Duodenal mucosa (tissue), 2 donors: Measurements from ENCODE around the gene PTPN1.

Experiments
- H3K27ac ChIP-seq: one replicate; pipeline ENCODE4 v1.7.0; 2013; ENCODE audit warnings: low read depth, low read length
- H3K27me3 ChIP-seq, 2 donors: one replicate each; pipeline ENCODE4 v1.7.0; 2013; ENCODE audit warnings: low read length in 2 of 2, control low read depth in 1 of 2; ENCODE audit not compliant: insufficient read depth in 2 of 2, control insufficient read depth in 1 of 2
- H3K36me3 ChIP-seq, 2 donors: one replicate each; pipeline ENCODE4 v1.7.0; 2013; ENCODE audit warnings: low read length in 2 of 2, control low read depth in 1 of 2; ENCODE audit not compliant: insufficient read depth in 2 of 2, control insufficient read depth in 1 of 2
- H3K4me1 ChIP-seq, 2 donors: one replicate each; pipeline ENCODE4 v1.7.0; 2013; ENCODE audit warnings: low read length in 2 of 2, control low read depth in 1 of 2; ENCODE audit not compliant: insufficient read depth in 2 of 2, control insufficient read depth in 1 of 2
- H3K4me3 ChIP-seq, 2 donors: one replicate each; pipeline ENCODE4 v1.7.0; 2013; ENCODE audit warnings: low read length in 2 of 2, low read depth in 1 of 2
- H3K9ac ChIP-seq, 2 donors: one replicate each; pipeline ENCODE4 v1.7.0; 2013; ENCODE audit warnings: low read length in 2 of 2, low read depth in 1 of 2
- H3K9me3 ChIP-seq, 2 donors: one replicate each; pipeline ENCODE4 v1.7.0; 2013; ENCODE audit warnings: low read length in 2 of 2, control low read depth in 1 of 2; ENCODE audit not compliant: control insufficient read depth in 1 of 2

Gene PTPN1

GRCh38 chr20:50621068-50621665 lies 111.0 kb downstream of the PTPN1 start:
- no peak overlapping the region for H3K9ac ChIP-seq
- H3K27ac ChIP-seq = no peak overlapping the region
- no peaks in the 10 kb centered on the region for H3K4me1 ChIP-seq
- peaks cover 5 to 7% of the 10 kb centered on the region in 2 donors for H3K9me3 ChIP-seq
- H3K36me3 ChIP-seq = no peaks in the 10 kb centered on the region
- no peaks in the 10 kb centered on the region for H3K27me3 ChIP-seq
- no peak overlapping the region for H3K4me3 ChIP-seq

- Histone ChIP-seq H3K9me3 (peaks cover 5 to 7% of the 10 kb centered on the region in 2 donors), H3K27ac (no peak overlapping the region)
Measured at GRCh38 chr20:50624351-50625016, 114.3 kb downstream of the PTPN1 start.

GRCh38 chr20:50625986-50626677 lies 115.9 kb downstream of the PTPN1 start:
- Histone ChIP-seq H3K9ac (no peak overlapping the region), H3K27ac (no peak overlapping the region), H3K36me3 (no peaks in the 10 kb centered on the region), H3K9me3 (peaks cover 2 to 5% of the 10 kb centered on the region in 2 donors), H3K27me3 (no peaks in the 10 kb centered on the region), H3K4me3 (no peak overlapping the region), H3K4me1 (no peaks in the 10 kb centered on the region)

More at GRCh38 chr20:50624351-50625016, 114.3 kb downstream of the PTPN1 start:
- Histone ChIP-seq H3K9ac (no peak overlapping the region), H3K4me3 (no peak overlapping the region), H3K27me3 (no peaks in the 10 kb centered on the region), H3K36me3 (no peaks in the 10 kb centered on the region), H3K4me1 (no peaks in the 10 kb centered on the region)

- Histone ChIP-seq H3K27me3 (no peaks in the 10 kb centered on the region), H3K9me3 (no peaks in the 10 kb centered on the region), H3K4me1 (no peaks in the 10 kb centered on the region), H3K27ac (no peak overlapping the region), H3K36me3 (no peaks in the 10 kb centered on the region), H3K9ac (no peak overlapping the region), H3K4me3 (no peak overlapping the region)
Measured at GRCh38 chr20:50627747-50628146, 117.6 kb downstream of the PTPN1 start.

GRCh38 chr20:50628332-50628731 lies 118.1 kb downstream of the PTPN1 start:
- H3K27me3 ChIP-seq = no peaks in the 10 kb centered on the region

DNA sequence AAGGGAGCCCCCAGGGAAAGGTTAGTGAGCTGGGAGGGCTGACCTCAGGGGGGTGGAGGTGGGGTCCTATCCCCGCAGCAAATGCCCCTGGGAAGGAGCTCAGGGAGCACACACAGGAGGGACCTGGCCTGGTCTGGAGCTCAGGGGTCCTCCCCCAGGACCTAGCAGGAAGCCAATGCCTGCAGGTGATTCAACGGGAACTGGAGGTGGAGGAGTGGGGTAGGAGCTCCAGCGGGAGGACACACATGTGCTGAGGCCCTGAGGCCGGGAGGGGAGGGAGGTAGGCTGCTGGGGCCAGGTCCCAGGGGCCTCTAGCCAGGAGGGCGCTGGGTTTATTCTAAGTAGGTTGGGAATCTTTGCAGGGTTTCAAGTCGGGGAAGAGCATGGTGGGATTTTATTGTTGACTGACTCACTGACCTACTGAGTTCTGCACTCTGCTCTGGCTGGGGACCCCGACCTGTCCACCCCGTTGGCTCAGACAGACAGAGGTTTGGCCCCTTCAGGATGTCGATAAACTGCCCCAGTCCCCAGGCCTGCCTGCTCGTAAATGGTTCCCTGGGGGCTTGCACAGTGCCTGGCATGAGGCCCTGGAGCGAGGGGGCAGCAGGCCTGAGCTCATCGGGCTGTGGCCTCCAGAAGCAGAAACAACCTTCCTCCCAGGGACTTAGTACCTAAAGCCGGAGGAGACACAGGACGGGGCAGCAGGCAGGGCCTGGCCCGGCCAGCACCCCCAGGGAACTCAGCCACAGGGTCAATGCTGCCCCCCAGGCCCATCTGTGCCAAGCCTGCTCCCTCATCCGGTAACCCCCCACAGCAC lies 118.9 kb downstream of the PTPN1 start:
- Histone ChIP-seq H3K36me3 (no peaks in the 10 kb centered on the region), H3K9ac (no peak overlapping the region), H3K4me3 (no peak overlapping the region), H3K27ac (no peak overlapping the region), H3K4me1 (no peaks in the 10 kb centered on the region), H3K9me3 (no peaks in the 10 kb centered on the region), H3K27me3 (no peaks in the 10 kb centered on the region)

More at GRCh38 chr20:50628332-50628731, 118.1 kb downstream of the PTPN1 start:
- H3K9me3 ChIP-seq = no peaks in the 10 kb centered on the region
- no peaks in the 10 kb centered on the region for H3K4me1 ChIP-seq
- H3K9ac ChIP-seq = no peak overlapping the region
- H3K4me3 ChIP-seq = no peak overlapping the region
- H3K36me3 ChIP-seq = no peaks in the 10 kb centered on the region
- no peak overlapping the region for H3K27ac ChIP-seq

GRCh38 chr20:50629670-50630045 lies 119.5 kb downstream of the PTPN1 start:
- no peaks in the 10 kb centered on the region for H3K4me1 ChIP-seq
- H3K9me3 ChIP-seq = no peaks in the 10 kb centered on the region
- H3K36me3 ChIP-seq = no peaks in the 10 kb centered on the region
- H3K27ac ChIP-seq = no peak overlapping the region
- H3K27me3 ChIP-seq = no peaks in the 10 kb centered on the region
- no peak overlapping the region for H3K9ac ChIP-seq
- no peak overlapping the region for H3K4me3 ChIP-seq

DNA sequence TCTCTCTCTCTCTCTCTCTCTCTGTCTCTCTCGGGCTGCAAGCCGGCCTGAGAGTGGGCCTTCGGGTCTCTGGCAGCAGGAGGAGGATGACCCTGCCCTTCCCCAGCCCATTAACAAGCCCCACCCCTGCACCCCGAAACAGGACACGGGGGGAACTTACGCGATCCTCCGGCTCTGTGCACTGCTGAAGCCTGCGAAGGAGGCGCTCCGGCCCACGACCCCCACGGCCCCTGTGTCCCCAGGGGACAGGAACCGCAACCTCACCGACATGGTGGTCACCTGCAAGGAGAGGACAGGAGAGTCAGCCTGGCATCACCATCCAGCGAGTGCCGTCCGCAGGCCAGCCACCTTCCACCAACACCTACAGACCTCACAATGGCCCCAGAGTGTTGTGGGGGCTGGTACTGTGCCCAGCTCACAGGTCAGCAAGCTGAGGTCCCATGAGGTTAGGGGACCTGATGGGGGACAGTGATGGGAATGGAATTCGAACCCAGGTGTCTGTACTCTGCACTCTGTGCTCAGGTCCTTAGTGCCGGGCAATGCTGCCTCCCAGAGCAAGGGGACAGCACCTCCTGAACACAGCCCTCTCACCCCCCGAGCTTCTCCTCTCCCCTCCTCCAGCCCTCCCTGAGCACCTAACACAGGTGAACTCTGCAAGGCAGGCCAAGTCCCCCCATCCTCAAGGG lies 120.5 kb downstream of the PTPN1 start:
- Histone ChIP-seq H3K9me3 (no peaks in the 10 kb centered on the region), H3K9ac (no peak overlapping the region), H3K27ac (no peak overlapping the region), H3K36me3 (no peaks in the 10 kb centered on the region), H3K4me3 (no peak overlapping the region), H3K4me1 (peaks cover 0 to 1% of the 10 kb centered on the region in 2 donors), H3K27me3 (no peaks in the 10 kb centered on the region)

DNA sequence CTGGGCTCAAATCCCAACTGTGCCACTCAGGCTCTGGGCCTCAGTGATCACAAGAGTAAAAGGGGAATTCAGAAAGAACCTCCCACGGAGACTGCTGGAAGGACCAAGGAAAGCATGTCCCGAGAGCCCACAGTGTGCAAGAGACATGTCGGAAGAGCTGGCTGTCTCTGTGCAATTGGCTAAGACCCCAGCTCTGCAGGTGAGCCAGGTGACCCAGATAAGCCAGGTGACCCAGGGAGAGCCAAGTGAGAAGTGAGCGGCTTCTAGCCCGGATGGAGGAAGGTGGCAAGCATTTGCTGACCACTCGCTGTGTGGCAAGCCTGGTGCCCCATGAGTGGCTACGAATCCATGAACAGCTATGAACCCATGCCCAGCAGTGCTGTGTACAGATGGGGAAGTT lies 122.1 kb downstream of the PTPN1 start:
- Histone ChIP-seq H3K27me3 (no peaks in the 10 kb centered on the region), H3K9ac (no peak overlapping the region), H3K9me3 (no peaks in the 10 kb centered on the region), H3K4me1 (peaks cover 9 to 10% of the 10 kb centered on the region in 2 donors), H3K4me3 (no peak overlapping the region), H3K27ac (no peak overlapping the region), H3K36me3 (no peaks in the 10 kb centered on the region)
